Measurements from ENCODE around the gene ETV6.

- TF ChIP-seq CTCF (IDR thresholded peaks at IDR 0.05) (no peak), POLR2AphosphoS5 (IDR thresholded peaks at IDR 0.05) (no peak), POLR2A (IDR thresholded peaks at IDR 0.05) (no peak)
Measured at GRCh38 chr12:11862798-11863197, 213.3 kb downstream of the ETV6 start.
